ENCODE data around the gene PLCD3. TPM values are rescaled to one million over a fixed set of nuclear protein-coding genes. Genes with fewer than 3 reads are reported as not detected.

PLCD3 gene
- total and polyA plus RNA-seq, 11 donors, result 92.8 to 207 (median 114) TPM

DNA sequence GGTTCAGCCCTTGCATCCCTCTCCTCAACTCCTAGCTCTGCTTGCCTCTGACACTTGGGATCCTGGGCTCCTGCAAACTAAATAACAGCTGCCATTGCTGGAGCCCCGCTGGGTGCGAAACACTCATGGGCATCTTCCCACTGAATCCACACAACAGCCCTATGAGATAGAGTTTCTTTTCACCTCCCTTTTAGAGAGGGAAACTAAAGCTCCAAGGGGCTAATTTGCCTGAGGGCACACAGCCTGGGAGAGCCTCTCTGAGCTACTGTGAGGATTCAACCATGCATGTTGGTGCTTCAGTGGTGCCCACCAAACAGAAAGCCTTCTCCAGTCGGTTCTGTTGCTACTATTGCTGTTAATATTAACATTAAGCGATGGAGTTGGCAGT is 7.2 kb upstream of the PLCD3 start:
- Histone ChIP-seq H3K27ac (no peak overlapping the region), H3K9me3 (no peaks in the 10 kb centered on the region), H3K36me3 (peaks cover 0 to 10% (median 0%) of the 10 kb centered on the region in 9 donors), H3K4me3 (no peak overlapping the region), H3K27me3 (no peaks in the 10 kb centered on the region), H3K4me1 (peaks cover 0 to 33% (median 20%) of the 10 kb centered on the region in 12 donors)
- intact Hi-C loops (cut with DNase I), result loop anchor here in 4 of 10 donors (5.0 to 10.0 kb wide), 4 partner anchors 85 to 365 kb away; partner anchors contain the start of gene DCAKD (in 1 of the 4)
- DNase-seq, result peak in 1 of 5 donors; percentile 16
- WGBS, 4 donors, result 87 to 93% (median 88%) methylated on average over 4 of the region's 4 CpGs
- TF ChIP-seq POLR2A (IDR thresholded peaks at IDR 0.05), result no peak
- TF ChIP-seq, protein P1, sequence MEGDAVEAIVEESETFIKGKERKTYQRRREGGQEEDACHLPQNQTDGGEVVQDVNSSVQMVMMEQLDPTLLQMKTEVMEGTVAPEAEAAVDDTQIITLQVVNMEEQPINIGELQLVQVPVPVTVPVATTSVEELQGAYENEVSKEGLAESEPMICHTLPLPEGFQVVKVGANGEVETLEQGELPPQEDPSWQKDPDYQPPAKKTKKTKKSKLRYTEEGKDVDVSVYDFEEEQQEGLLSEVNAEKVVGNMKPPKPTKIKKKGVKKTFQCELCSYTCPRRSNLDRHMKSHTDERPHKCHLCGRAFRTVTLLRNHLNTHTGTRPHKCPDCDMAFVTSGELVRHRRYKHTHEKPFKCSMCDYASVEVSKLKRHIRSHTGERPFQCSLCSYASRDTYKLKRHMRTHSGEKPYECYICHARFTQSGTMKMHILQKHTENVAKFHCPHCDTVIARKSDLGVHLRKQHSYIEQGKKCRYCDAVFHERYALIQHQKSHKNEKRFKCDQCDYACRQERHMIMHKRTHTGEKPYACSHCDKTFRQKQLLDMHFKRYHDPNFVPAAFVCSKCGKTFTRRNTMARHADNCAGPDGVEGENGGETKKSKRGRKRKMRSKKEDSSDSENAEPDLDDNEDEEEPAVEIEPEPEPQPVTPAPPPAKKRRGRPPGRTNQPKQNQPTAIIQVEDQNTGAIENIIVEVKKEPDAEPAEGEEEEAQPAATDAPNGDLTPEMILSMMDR (IDR thresholded peaks at IDR 0.05), result no peak
- ATAC-seq, result no peak

DNA sequence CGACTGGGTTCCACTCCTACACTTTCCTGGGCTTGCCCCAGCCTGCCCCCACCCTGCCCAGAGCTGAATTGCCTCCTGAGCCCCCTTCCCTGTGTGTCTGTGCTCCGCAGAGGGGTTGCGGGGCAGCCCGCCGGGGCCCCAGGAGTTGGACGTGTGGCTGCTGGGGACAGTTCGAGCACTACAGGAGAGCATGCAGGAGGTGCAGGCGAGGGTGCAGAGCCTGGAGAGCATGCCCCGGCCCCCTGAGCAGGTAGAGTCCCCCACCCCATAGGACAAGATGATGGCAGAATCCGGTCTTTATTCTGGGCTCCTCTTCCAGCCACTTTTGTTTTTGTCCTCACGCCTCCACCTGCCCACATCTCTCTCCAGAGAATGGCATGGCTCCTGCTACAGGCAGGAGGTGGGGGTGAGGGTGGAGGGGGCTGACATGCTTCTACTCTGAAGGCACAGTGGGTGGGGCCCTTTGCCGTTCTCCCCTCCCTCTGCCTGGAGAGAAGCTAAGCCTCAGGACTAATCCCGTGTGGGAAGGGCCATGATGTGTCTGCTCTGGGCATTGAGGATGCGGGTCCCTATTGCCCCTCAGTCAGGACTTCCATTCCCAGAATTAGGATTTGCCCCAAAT is 6.7 kb upstream of the PLCD3 start:
- Histone ChIP-seq H3K9me3 (no peaks in the 10 kb centered on the region), H3K36me3 (peaks cover 0 to 10% (median 0%) of the 10 kb centered on the region in 9 donors), H3K27ac (no peak overlapping the region), H3K4me1 (peaks cover 0 to 28% (median 16%) of the 10 kb centered on the region in 12 donors), H3K27me3 (no peaks in the 10 kb centered on the region), H3K4me3 (no peak overlapping the region)
- intact Hi-C loops (cut with DNase I), result loop anchor here in 4 of 10 donors (5.0 to 10.0 kb wide), 4 partner anchors 84 to 364 kb away; partner anchors contain the start of gene DCAKD (in 1 of the 4)
- TF ChIP-seq, protein P1 (IDR thresholded peaks at IDR 0.05), result no peak
- no peak for TF ChIP-seq POLR2A (IDR thresholded peaks at IDR 0.05)
- WGBS, 4 donors, result 86 to 90% (median 88%) methylated on average over 14 of the region's 14 CpGs
- peak in 2 of 5 donors; percentile 11 to 39 for DNase-seq
- ATAC-seq, result no peak

DNA sequence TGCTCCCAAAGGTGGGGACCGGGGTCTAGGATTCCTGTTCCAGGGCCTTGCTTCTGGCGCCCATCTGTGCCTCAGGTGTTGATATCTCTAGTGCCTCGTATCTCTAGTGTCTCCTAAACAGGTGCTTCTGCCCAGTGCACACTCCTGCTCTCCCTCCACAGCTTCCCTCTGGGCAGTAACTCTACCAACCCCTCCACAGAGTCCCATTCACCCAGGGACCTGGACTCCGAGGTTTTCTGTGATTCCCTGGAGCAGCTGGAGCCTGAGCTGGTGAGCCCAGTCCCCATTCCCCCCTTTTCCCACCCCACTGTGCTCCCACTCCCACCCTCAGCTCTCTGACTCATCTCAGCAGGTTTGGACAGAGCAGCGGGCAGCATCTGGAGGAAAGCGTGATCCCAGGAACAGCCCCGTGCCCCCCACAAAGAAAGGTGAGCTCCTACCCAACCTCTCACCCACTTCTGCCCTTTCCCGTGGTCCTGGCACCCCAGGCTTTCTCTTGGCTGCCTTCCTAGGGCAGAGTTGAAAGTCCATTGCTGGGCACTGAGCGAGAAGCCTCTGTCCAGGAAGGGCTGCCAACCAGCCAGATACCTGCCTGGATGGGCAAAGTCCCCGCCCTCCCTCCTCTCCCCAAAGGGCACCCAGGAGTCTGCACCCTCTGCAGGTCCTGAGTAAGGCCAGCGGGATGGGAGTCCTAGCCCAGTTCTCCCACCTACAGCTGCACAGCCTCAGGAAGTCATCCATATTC is 5.4 kb upstream of the PLCD3 start:
- intact Hi-C loops (cut with DNase I), result loop anchor here in 4 of 10 donors (5.0 to 10.0 kb wide), 4 partner anchors 83 to 363 kb away; partner anchors contain the start of gene DCAKD (in 1 of the 4)
- WGBS, 4 donors, result 83 to 92% (median 90%) methylated on average over 9 to 11 of the region's 11 CpGs
- no peak overlapping the region for H3K4me3 ChIP-seq
- peaks cover 0 to 10% (median 0%) of the 10 kb centered on the region in 9 donors for H3K36me3 ChIP-seq
- DNase-seq (peak in 2 of 5 donors; percentile 23 to 39), ATAC-seq (no peak)
- peaks cover 0 to 24% (median 12%) of the 10 kb centered on the region in 12 donors for H3K4me1 ChIP-seq
- TF ChIP-seq, protein P1 (IDR thresholded peaks at IDR 0.05), result no peak
- TF ChIP-seq POLR2A (IDR thresholded peaks at IDR 0.05), result no peak
- H3K9me3 ChIP-seq, result no peaks in the 10 kb centered on the region
- peak overlapping the region in 1 of 12 donors; percentile 24 for H3K27ac ChIP-seq
- no peaks in the 10 kb centered on the region for H3K27me3 ChIP-seq
